GM12872 (cell line): Measurements from ENCODE around the gene AGRP.

ENCODE experiments used
- TF ChIP-seq, protein P1 (sequence below): IDR thresholded peaks from 3 replicates; pipeline ENCODE4 v1.5.1; 2011; ENCODE audit warnings: low read depth, mild to moderate bottlenecking, low read length, moderate library complexity; ENCODE audit not compliant: insufficient read depth

Gene AGRP

DNA sequence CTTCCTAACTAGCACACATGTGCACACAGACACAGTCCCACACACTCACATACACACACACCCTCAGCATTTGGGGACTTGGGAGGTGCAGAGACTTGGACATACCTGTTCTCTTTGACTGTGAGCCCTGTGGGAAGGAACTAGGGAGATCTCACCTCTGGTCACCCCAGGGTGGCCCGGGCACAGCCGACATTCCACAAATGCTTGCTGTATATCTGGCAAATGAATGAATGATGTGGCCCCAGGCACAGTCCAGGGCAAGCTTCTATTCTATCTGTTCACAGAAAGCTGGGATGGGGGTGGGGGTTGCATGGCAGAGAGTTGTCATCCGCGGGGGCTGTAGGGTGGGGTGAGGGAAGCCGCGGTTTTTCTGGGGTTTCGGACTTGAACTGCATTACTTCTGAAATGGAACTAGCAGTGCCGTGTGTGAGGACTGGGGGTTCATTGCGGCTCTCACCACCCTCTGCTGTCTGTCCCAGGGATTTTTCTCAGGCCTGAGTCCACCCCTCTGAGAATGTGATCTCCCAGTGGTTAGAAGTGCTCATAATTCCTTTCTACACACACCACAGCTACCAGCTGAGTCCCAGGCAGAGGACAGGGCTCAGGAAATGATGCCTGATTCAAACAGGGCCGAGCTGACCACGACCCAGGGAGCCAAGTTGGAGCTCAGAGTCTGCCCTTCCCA lies 42.0 kb upstream of the AGRP start:
- TF ChIP-seq, protein P1, sequence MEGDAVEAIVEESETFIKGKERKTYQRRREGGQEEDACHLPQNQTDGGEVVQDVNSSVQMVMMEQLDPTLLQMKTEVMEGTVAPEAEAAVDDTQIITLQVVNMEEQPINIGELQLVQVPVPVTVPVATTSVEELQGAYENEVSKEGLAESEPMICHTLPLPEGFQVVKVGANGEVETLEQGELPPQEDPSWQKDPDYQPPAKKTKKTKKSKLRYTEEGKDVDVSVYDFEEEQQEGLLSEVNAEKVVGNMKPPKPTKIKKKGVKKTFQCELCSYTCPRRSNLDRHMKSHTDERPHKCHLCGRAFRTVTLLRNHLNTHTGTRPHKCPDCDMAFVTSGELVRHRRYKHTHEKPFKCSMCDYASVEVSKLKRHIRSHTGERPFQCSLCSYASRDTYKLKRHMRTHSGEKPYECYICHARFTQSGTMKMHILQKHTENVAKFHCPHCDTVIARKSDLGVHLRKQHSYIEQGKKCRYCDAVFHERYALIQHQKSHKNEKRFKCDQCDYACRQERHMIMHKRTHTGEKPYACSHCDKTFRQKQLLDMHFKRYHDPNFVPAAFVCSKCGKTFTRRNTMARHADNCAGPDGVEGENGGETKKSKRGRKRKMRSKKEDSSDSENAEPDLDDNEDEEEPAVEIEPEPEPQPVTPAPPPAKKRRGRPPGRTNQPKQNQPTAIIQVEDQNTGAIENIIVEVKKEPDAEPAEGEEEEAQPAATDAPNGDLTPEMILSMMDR: peak; percentile 20; the same call in 1 of the 3 replicates

DNA sequence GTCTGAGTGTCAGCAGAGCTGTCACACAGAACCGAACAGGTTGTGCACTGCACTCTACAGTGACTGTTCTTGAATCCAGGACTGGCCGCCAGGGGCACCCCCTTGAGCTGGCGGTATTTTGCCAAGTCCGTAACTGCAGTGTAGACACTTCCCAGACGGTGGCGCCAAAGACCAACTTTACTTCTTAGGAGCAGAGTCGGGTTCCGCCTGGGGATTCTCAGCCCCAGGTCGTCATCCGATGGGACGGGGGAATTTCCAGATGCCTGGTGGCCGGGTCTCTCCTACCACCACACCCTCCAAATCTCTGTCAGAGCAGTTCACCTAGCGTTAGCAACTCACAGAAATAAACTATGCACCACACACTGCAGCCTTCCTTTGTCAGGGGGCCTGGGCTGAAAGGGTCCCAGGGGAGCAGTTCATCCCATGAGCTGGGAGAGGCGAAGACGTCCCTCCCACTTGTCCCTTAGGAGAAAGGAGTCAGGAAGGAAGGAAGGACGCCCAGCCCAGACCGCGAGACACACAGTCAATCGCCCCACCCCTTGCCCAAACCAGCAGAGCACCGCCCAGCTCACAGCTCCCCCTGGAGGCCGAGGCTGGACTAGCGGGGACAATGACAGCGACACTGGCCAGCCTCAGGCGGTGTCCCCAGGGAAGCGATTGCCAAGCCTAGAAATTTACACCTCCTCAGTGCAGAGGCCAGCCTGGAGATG lies 37.9 kb upstream of the AGRP start:
- TF ChIP-seq, protein P1: peak; percentile 98

DNA sequence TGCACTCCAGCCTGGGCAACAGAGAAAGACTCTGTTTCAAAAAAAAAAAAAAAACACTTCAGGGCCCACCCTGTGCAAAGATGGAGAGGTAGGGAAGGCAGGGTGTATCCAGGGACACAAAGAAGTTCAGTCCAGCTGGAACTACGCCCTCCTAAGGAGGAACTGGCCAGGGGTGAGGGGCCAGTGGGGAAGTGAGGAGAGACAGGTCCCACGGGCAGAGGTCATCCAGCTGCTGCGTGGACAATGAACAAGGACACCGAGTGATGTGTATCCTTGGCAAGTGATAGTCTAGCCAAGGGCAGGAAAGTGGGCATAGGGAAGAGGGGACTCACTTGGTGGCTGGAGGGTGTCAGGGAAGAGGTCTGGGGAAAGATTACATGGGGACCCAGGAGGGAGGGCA lies 35.9 kb upstream of the AGRP start:
- TF ChIP-seq, protein P1: no peak

DNA sequence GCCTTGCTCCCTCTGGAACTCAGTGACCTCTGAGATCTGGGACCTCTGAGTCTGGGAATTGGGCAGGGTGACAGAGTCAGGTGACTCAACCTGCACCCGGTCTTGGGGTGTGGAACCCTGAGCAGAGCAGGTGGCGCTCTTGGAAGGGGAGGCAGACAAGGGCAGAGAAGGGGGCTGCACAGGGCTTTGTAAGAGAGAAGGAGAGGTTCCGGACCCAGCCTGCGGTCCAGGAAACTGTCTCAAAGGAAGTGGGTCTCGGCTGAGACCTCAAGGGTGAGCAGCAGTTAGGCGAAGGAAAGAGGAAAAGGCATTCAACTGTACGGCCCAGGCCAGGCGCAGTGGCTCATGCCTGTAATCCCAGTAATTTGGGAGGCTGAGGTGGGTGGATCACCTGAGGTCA lies 35.3 kb upstream of the AGRP start:
- TF ChIP-seq, protein P1: no peak

DNA sequence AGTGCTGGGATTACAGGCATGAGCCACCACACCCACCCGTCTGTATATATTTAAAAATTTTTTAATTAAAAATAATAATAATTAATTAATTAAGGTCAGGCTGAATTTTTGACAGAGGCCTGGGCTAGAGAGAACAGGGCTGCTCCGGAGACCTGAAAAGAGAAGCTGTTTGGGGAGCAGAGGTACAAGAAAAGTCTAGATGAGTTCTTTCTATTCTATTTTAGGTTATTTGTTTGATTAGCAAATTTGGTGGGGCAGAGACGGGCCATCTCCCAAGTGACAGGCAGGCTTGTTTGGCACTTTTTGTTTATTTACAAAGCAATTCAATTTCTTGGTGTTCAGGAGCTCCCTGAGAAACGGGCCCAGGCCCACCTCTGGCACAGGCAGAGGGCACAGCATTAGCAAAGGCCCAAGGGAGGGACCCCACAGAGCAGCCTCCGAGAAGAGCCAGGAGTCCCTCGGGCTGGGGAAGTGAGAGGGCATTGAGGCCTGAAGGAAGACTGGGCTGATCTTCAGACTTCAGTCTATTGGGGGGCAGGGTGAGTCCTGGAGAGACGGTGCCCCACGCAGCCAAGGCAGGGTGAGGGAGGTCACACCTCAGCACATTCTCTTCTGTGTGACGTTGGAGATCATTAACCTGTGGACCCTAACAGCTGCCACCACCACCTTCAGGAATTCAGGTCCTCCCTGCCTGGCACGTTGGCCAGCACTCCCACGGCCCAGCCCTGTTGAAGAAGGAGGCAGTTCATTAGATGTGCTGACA lies 34.5 kb upstream of the AGRP start:
- TF ChIP-seq, protein P1: no peak

DNA sequence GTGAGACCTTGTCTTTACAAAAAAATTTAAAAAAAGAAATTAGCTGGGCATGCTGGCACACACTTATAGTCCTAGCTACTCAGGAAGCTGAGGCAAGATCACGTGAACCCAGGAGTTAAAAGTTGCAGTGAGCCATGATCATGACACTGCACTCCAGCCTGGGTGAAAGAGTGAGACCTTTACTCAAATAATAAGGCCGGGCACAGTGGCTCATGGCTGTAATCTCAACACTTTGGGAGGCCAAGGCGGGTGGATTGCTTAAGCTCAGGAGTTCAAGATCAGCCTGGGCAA lies 33.8 kb upstream of the AGRP start:
- TF ChIP-seq, protein P1: no peak

DNA sequence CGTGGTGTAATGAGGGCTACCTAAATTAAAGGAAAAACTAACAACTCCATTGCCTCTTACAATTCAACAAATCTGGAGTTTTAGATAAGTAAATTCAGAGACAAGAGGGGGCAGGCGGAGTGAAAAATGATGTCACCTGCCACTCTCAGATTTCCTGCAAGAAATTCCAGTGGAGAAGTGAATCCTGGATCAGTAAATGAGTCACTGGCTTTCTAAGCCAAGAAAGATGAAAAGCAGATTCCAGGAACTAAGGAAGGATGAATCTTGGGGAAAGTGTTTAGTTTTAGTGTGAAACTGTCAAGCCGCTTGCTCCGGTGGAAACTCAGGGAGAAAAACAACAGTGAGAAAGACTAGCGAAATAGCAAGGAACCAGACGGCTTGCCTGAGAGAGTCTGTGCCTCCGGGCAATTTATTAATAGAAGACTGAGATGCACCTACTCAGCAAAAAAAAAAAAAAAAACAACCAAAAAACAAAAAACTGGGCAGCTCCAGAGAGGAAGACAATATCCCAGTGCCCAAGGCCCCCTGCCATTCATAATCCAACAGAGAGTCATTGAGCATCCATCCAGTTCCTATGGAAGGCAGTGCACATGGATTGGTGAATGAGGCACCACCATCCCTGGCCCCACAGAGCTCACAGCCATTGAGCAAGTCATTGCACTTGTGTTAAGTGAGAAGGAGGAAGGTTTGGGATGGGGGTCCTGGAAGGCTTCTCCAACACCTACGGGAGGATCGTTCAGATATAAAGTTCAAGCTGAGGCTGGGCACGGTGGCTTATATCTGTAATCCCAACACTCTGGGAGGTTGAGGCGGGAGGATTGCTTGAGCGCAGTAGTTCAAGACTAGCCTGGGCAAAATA lies 33.2 kb upstream of the AGRP start:
- TF ChIP-seq, protein P1: no peak
